ENCODE measurements around the gene PACRG.

The PACRG gene

DNA sequence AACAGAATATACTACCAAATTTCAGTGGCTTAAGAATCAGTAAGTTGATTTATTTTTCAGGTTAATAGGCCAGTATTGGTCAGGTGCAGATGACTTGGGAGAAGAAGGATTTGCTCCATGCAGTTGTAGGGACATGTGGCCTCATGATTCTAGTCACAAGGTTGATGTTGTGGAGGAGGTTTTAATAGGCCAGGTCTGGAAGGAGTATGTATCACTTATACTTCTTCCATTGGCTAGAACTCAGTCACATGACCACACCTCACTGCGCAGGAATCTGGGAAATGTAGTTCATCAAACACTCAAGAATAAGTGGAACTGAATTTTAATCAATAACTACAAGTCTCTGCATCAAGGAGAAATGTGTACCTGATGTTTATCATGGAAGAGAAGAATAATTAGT, 405.2 kb downstream of the PACRG start:
- TF ChIP-seq, protein P1, sequence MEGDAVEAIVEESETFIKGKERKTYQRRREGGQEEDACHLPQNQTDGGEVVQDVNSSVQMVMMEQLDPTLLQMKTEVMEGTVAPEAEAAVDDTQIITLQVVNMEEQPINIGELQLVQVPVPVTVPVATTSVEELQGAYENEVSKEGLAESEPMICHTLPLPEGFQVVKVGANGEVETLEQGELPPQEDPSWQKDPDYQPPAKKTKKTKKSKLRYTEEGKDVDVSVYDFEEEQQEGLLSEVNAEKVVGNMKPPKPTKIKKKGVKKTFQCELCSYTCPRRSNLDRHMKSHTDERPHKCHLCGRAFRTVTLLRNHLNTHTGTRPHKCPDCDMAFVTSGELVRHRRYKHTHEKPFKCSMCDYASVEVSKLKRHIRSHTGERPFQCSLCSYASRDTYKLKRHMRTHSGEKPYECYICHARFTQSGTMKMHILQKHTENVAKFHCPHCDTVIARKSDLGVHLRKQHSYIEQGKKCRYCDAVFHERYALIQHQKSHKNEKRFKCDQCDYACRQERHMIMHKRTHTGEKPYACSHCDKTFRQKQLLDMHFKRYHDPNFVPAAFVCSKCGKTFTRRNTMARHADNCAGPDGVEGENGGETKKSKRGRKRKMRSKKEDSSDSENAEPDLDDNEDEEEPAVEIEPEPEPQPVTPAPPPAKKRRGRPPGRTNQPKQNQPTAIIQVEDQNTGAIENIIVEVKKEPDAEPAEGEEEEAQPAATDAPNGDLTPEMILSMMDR (IDR thresholded peaks at IDR 0.05; ENCODE audit: insufficient read depth, low read depth, low read length, missing control alignments) = no peak
- DNase-seq (ENCODE audit: low read depth) = no peak
- no peak overlapping the region for H3K4me3 ChIP-seq (ENCODE audit: low read length)

DNA sequence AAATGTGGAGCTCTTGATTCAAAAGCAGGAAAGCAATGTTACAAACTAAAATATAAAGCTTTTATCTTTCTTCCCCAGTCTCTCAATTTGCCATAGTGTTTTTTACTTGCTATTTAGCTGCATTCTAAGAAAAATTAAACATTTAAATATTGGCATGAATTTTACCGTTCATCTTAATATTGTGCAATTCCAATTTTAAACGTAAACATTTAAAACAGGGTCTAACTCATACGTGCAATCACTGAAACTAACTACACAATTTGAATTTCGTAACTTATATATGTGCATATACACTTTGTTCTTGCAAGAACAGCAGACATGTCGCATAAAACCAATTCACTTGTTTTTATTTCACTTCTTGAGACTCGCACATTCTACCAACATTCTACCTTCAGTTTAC, 405.9 kb downstream of the PACRG start:
- TF ChIP-seq, protein P1 (IDR thresholded peaks at IDR 0.05; ENCODE audit: insufficient read depth, low read depth, low read length, missing control alignments) = no peak
- no peak for DNase-seq (ENCODE audit: low read depth)
- H3K4me3 ChIP-seq (ENCODE audit: low read length) = no peak overlapping the region

DNA sequence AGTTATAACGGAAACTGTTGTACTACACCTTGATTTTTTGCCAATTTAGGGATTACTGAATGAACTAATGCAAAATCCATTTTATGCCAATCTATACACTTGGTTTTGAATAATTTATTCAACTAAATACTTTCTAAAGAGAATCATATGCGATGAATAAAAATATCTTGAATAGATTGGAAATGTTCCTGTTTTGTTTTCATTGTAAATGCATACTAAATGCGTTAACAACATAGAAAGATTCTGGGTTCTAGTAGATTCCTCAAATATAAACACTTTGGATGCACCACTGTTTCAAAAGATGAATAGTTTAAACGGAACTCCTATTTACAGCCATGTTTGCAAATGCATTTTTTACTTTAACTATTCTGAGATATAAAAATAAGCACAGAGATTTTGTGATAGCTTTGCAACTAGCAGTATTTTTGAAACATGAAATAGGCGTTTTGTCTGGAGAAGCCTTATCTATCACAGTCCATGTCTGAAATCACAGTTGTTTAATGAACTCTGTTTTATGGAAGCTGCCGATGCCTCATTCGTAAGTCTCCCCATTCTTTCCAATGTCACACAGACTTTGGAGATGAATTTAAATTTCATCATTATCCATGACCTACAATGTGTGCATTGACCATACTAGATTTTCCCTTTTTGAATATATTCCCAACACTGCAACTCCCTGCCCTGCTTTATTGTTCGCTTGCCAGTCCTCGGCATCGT, 409.1 kb downstream of the PACRG start:
- TF ChIP-seq, protein P1 (IDR thresholded peaks at IDR 0.05; ENCODE audit: insufficient read depth, low read depth, low read length, missing control alignments) = no peak
- no peak for DNase-seq (ENCODE audit: low read depth)
- no peak overlapping the region for H3K4me3 ChIP-seq (ENCODE audit: low read length)

DNA sequence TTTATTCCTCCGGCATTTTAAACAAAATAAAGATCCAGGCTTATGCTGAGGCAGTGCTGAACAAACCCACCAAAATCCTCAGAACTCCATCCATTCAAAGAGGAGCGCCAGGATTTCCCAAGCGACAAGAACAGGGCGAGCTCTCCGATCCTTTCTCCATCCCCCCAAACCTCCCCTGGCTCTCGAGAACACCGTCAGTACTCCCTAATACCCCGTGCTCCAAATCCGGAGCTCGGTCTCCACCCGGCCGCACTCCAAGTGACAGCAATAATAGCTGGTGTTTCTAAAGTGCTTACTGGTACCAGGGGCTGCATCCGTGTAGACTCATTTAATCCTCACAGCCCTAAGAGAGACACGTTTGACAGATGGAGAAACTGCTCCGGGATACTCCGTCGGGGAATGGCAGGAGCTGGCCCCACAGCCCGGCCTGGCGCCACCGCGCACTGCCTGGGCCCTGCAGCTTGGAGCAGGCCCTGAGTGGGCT, 409.7 kb downstream of the PACRG start:
- no peak overlapping the region for H3K4me3 ChIP-seq (ENCODE audit: low read length)
- TF ChIP-seq, protein P1 (IDR thresholded peaks at IDR 0.05; ENCODE audit: insufficient read depth, low read depth, low read length, missing control alignments) = no peak
- DNase-seq (ENCODE audit: low read depth) = no peak

DNA sequence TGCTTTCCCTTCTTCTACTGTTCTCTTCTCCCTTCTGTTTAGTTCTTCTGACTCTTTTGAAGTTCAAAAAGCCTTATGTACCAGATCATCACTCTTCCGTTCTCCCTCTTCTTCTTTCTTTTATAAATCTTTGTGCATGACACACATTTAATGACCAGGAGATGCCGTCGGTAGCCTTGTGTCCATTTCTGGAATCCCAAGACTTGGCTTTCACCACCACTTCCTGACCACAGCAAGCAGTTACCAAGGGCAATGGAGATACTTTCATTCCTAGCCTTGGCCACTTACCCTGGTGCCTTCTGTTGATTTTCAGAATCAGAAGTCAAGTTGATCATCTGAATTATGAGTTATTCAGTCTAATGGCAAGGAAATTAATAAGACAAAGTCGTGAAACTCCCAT, 418.3 kb downstream of the PACRG start:
- TF ChIP-seq, protein P1 (IDR thresholded peaks at IDR 0.05; ENCODE audit: insufficient read depth, low read depth, low read length, missing control alignments) = no peak
- H3K4me3 ChIP-seq (ENCODE audit: low read length) = no peak overlapping the region
- no peak for DNase-seq (ENCODE audit: low read depth)

DNA sequence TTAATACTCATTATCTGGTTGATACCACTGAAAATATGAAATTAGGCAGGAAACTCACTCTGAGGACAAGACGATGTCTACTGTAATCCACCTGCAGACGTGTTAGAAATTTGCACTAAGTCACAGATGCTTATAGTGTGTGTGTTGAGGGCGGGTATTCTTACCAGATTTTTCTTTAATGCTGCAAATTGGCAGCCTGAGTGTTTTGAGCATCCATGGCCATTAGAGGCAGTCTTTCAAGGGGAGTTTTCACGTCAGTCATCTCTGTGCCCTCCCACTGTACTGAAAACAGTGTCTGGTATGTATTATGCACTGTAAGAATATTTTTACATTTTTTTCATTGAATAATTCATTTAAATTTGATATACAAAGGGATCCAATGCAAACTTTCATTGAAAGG, 420.2 kb downstream of the PACRG start:
- no peak for DNase-seq (ENCODE audit: low read depth)
- no peak overlapping the region for H3K4me3 ChIP-seq (ENCODE audit: low read length)
- TF ChIP-seq, protein P1 (IDR thresholded peaks at IDR 0.05; ENCODE audit: insufficient read depth, low read depth, low read length, missing control alignments) = no peak
